GM06990 (cell line): ENCODE measurements around the gene TELO2.

Experiments
- DNase-seq: peaks from one replicate; pipeline ENCODE4 v3.0.0-alpha.2; 2011; ENCODE audit not compliant: insufficient read length; ENCODE audit errors: extremely low read depth
- H3K27me3 ChIP-seq: replicated peaks from 2 replicates; pipeline ENCODE4 v1.6.0; 2011; ENCODE audit warnings: low read length; ENCODE audit not compliant: control insufficient read depth, insufficient read depth
- H3K36me3 ChIP-seq: 2 replicates; pipeline ENCODE4 v1.5.1; 2011; ENCODE audit warnings: low read length; ENCODE audit not compliant: control insufficient read depth, insufficient read depth
- H3K4me3 ChIP-seq: replicated peaks from 2 replicates; pipeline ENCODE4 v1.5.1; 2011; ENCODE audit warnings: low read depth, mild to moderate bottlenecking, control low read depth, low read length
- CTCF ChIP-seq: IDR thresholded peaks from 2 replicates; pipeline ENCODE4 v1.5.1; 2011; ENCODE audit warnings: low read length, control low read depth, mild to moderate bottlenecking, inconsistent platforms; ENCODE audit not compliant: insufficient read depth, poor library complexity, severe bottlenecking

The TELO2 gene

GRCh38 chr16:1530883-1531637, 37.9 kb downstream of the TELO2 start:
- no peak overlapping the region for H3K4me3 ChIP-seq
- H3K27me3 ChIP-seq: no peaks in the 10 kb centered on the region; the same call in 1 of the 2 replicates
- no peak for TF ChIP-seq CTCF
- DNase-seq: no peak
- no peaks in the 10 kb centered on the region for H3K36me3 ChIP-seq

- DNase-seq: no peak
- Histone ChIP-seq H3K27me3 (no peaks in the 10 kb centered on the region; the same call in 1 of the 2 replicates), H3K36me3 (no peaks in the 10 kb centered on the region), H3K4me3 (no peak overlapping the region)
- TF ChIP-seq CTCF: no peak
Measured at GRCh38 chr16:1531638-1531910, 38.4 kb downstream of the TELO2 start.

GRCh38 chr16:1532081-1532760, 39.1 kb downstream of the TELO2 start:
- Histone ChIP-seq H3K4me3 (no peak overlapping the region), H3K27me3 (no peaks in the 10 kb centered on the region; the same call in 1 of the 2 replicates), H3K36me3 (no peaks in the 10 kb centered on the region)
- DNase-seq: no peak
- no peak for TF ChIP-seq CTCF

- no peaks in the 10 kb centered on the region; the same call in 1 of the 2 replicates for H3K27me3 ChIP-seq
- no peaks in the 10 kb centered on the region for H3K36me3 ChIP-seq
- H3K4me3 ChIP-seq: no peak overlapping the region
- TF ChIP-seq CTCF: no peak
- no peak for DNase-seq
Measured at GRCh38 chr16:1532771-1533170, 39.6 kb downstream of the TELO2 start.

- Histone ChIP-seq H3K27me3 (no peaks in the 10 kb centered on the region; the same call in 1 of the 2 replicates), H3K36me3 (no peaks in the 10 kb centered on the region)
Measured at GRCh38 chr16:1533443-1533951, 40.3 kb downstream of the TELO2 start, which contains the start of gene TMEM204. TSS of gene TMEM204 (plus strand) at chr16:1533666. CDS start at chr16:1534276, 610 bp downstream.

More at GRCh38 chr16:1533443-1533951, 40.3 kb downstream of the TELO2 start, which contains the start of gene TMEM204:
- no peak within 1 kb of the TSS for H3K4me3 ChIP-seq
- no peak for DNase-seq
- TF ChIP-seq CTCF: no peak
